Neural cell (in vitro differentiated cells): ENCODE results near the gene MYO3A. TPM values are rescaled to one million over a fixed set of nuclear protein-coding genes. Genes with fewer than 3 reads are reported as not detected.

ENCODE experiments used
- H2AFZ ChIP-seq: fragments of 200-600, 300-800 bp; sonication (generic), shearing (Covaris generic); 2 replicates; pipeline ENCODE4 v1.6.0; 2014; ENCODE audit warnings: low read depth, mild to moderate bottlenecking, antibody characterized with exemption, low read length, moderate library complexity
- H3F3A ChIP-seq: fragments of 200-600 bp; shearing (Covaris generic); 2 replicates; pipeline ENCODE4 v1.6.1; 2016; ENCODE audit warnings: mild to moderate bottlenecking, moderate library complexity, mixed read lengths, antibody characterized with exemption, low read length; ENCODE audit not compliant: insufficient read depth, poor library complexity, severe bottlenecking
- H3K27ac ChIP-seq: fragments of 200-600, 300-800 bp; sonication (generic), shearing (Covaris generic); 2 replicates; pipeline ENCODE4 v1.5.1; 2014; ENCODE audit warnings: mild to moderate bottlenecking, low read length, moderate library complexity
- H3K27me3 ChIP-seq: fragments of 300-800, 200-600 bp; sonication (generic), shearing (Covaris generic); 2 replicates; pipeline ENCODE4 v1.6.0; 2014; ENCODE audit warnings: mild to moderate bottlenecking, low read depth, low read length, moderate library complexity; ENCODE audit not compliant: insufficient read depth
- H3K36me3 ChIP-seq: fragments of 300-800, 200-600 bp; sonication (generic), shearing (Covaris generic); 2 replicates; pipeline ENCODE4 v1.5.1; 2014; ENCODE audit warnings: mild to moderate bottlenecking, antibody characterized with exemption, low read length, moderate library complexity; ENCODE audit not compliant: insufficient read depth
- H3K4me2 ChIP-seq: fragments of 300-800, 200-600 bp; sonication (generic), shearing (Covaris generic); 2 replicates; pipeline ENCODE4 v1.6.0; 2014; ENCODE audit warnings: mild to moderate bottlenecking, low read length
- H3K4me3 ChIP-seq: fragments of 300-800, 200-600 bp; sonication (generic), shearing (Covaris generic); 2 replicates; pipeline ENCODE4 v1.5.1; 2014; ENCODE audit warnings: mild to moderate bottlenecking, low read length, moderate library complexity
- H3K79me2 ChIP-seq: fragments of 200-600 bp; shearing (Covaris generic); replicated peaks from 2 replicates; pipeline ENCODE4 v1.6.0; 2014; ENCODE audit warnings: mild to moderate bottlenecking, low read length, moderate library complexity; ENCODE audit not compliant: insufficient read depth
- H3K9ac ChIP-seq: fragments of 300-800, 200-600 bp; sonication (generic), shearing (Covaris generic); 2 replicates; pipeline ENCODE4 v1.6.1; 2016; ENCODE audit warnings: mild to moderate bottlenecking, low read length, mixed read lengths
- H3K9me2 ChIP-seq: fragments of 200-600 bp; shearing (Covaris generic); 2 replicates; pipeline ENCODE4 v1.6.1; 2016; ENCODE audit warnings: mild to moderate bottlenecking, low read length, mixed read lengths; ENCODE audit not compliant: insufficient read depth
- H3K9me3 ChIP-seq: fragments of 200-600, 300-800 bp; sonication (generic), shearing (Covaris generic); 2 replicates; pipeline ENCODE4 v1.6.1; 2016; ENCODE audit warnings: mild to moderate bottlenecking, mixed run types, low read length, moderate library complexity, mixed read lengths
- H4K20me1 ChIP-seq: fragments of 200-600 bp; shearing (Covaris generic); 2 replicates; pipeline ENCODE4 v1.6.1; 2016; ENCODE audit warnings: mild to moderate bottlenecking, mixed run types; ENCODE audit not compliant: insufficient read depth
- CTCF ChIP-seq: fragments of 450-650 bp; IDR thresholded peaks from 2 replicates; pipeline ENCODE4 v1.5.1; 2014; ENCODE audit warnings: antibody characterized with exemption, mild to moderate bottlenecking, moderate library complexity; ENCODE audit not compliant: poor library complexity, severe bottlenecking
- EP300 ChIP-seq: fragments of 450-650 bp; conservative IDR thresholded peaks from 2 replicates; pipeline ENCODE4 v1.6.1; 2014; ENCODE audit warnings: antibody characterized with exemption, mild to moderate bottlenecking, moderate library complexity; ENCODE audit not compliant: poor library complexity, severe bottlenecking
- EZH2 ChIP-seq: fragments of 200-600, 300-800 bp; shearing (Covaris generic), sonication (generic); IDR thresholded peaks from 2 replicates; pipeline ENCODE4 v1.6.1; 2014; ENCODE audit warnings: antibody characterized with exemption, low read length, borderline replicate concordance, mild to moderate bottlenecking; ENCODE audit not compliant: insufficient read depth, poor library complexity, severe bottlenecking
- MXI1 ChIP-seq: fragments of 450-650 bp; conservative IDR thresholded peaks from 2 replicates; pipeline ENCODE4 v1.6.1; 2014; ENCODE audit warnings: antibody characterized with exemption, mild to moderate bottlenecking; ENCODE audit not compliant: poor library complexity, severe bottlenecking
- POLR2AphosphoS5 ChIP-seq: IDR thresholded peaks from 2 replicates; pipeline ENCODE4 v1.6.1; 2012
- RAD21 ChIP-seq: fragments of 450-650 bp; conservative IDR thresholded peaks from 2 replicates; pipeline ENCODE4 v1.6.1; 2014; ENCODE audit warnings: antibody characterized with exemption, mild to moderate bottlenecking, moderate library complexity
- REST ChIP-seq: IDR thresholded peaks from 2 replicates; pipeline ENCODE4 v1.6.1; 2012; ENCODE audit warnings: borderline replicate concordance
- SMC3 ChIP-seq: fragments of 450-650 bp; conservative IDR thresholded peaks from 2 replicates; pipeline ENCODE4 v1.6.1; 2014; ENCODE audit warnings: antibody characterized with exemption, mild to moderate bottlenecking, moderate library complexity; ENCODE audit not compliant: poor library complexity
- TAF1 ChIP-seq: IDR thresholded peaks from 2 replicates; pipeline ENCODE4 v1.6.1; 2012; ENCODE audit warnings: low read depth
- polyA plus RNA-seq: library from polyadenylated mRNA; depleted of rRNA; stranded (reverse); fragments of >200 nt; gene quantifications from 2 replicates; pipeline ENCODE4 v1.2.3, GENCODE V29; 2014

MYO3A gene
- polyA plus RNA-seq, 1 donor from 2014 or later = 4.1 TPM

- H4K20me1 ChIP-seq = no peaks in the 10 kb centered on the region
- no peak overlapping the region for H3K4me2 ChIP-seq
- H2AFZ ChIP-seq = no peak overlapping the region
- H3K9me2 ChIP-seq = no peaks in the 10 kb centered on the region
- H3K79me2 ChIP-seq = no peaks in the 10 kb centered on the region
- no peak for TF ChIP-seq TAF1
- TF ChIP-seq MXI1 = no peak
- TF ChIP-seq POLR2AphosphoS5 = no peak
- TF ChIP-seq RAD21 = no peak
- TF ChIP-seq SMC3 = no peak
- TF ChIP-seq EP300 = no peak
- no peak for TF ChIP-seq EZH2
- TF ChIP-seq CTCF = no peak
- TF ChIP-seq REST = no peak
- no peaks in the 10 kb centered on the region for H3F3A ChIP-seq
- H3K4me3 ChIP-seq = no peak overlapping the region
- no peaks in the 10 kb centered on the region for H3K36me3 ChIP-seq
- H3K27me3 ChIP-seq = no peaks in the 10 kb centered on the region
- H3K9ac ChIP-seq = no peak overlapping the region
- no peaks in the 10 kb centered on the region for H3K9me3 ChIP-seq
- H3K27ac ChIP-seq = no peak overlapping the region
These were observed 40.9 kb downstream of the MYO3A start for GRCh38 chr10:25974897-25975459.

- H3K9me3 ChIP-seq = no peaks in the 10 kb centered on the region
- no peak overlapping the region for H3K4me2 ChIP-seq
- no peak overlapping the region for H3K4me3 ChIP-seq
- H4K20me1 ChIP-seq = no peaks in the 10 kb centered on the region
- H3K79me2 ChIP-seq = no peaks in the 10 kb centered on the region
- no peak overlapping the region for H2AFZ ChIP-seq
- no peak overlapping the region for H3K9ac ChIP-seq
- H3K36me3 ChIP-seq = no peaks in the 10 kb centered on the region
- no peak for TF ChIP-seq EP300
- no peak for TF ChIP-seq SMC3
- TF ChIP-seq RAD21 = no peak
- no peak for TF ChIP-seq POLR2AphosphoS5
- no peak for TF ChIP-seq REST
- no peak for TF ChIP-seq EZH2
- no peak for TF ChIP-seq TAF1
- no peak for TF ChIP-seq CTCF
- no peak for TF ChIP-seq MXI1
- no peaks in the 10 kb centered on the region for H3K9me2 ChIP-seq
- H3K27ac ChIP-seq = no peak overlapping the region
- H3F3A ChIP-seq = no peaks in the 10 kb centered on the region
- no peaks in the 10 kb centered on the region for H3K27me3 ChIP-seq
These were observed 44.7 kb downstream of the MYO3A start for GRCh38 chr10:25978771-25979170.
